Measurements from ENCODE around the gene ZXDA. TPM values are rescaled to one million over a fixed set of nuclear protein-coding genes. Genes with fewer than 3 reads are reported as not detected.

ZXDA gene
- total RNA-seq, 1 experiment from 2014 or later: not detected

- H3K79me2 ChIP-seq (ENCODE audit: insufficient read depth, low read length): no peaks in the 10 kb centered on the region
- H2AK5ac ChIP-seq (ENCODE audit: insufficient read length, low read length): no peak overlapping the region
- peaks cover 96% of the 10 kb centered on the region in 2 experiments for H3K9me3 Mint-ChIP-seq
- no peak overlapping the region for H2AFZ ChIP-seq (ENCODE audit: low read length)
- no peak overlapping the region for H3T11ph ChIP-seq (ENCODE audit: low read length)
- TF ChIP-seq, protein P1, sequence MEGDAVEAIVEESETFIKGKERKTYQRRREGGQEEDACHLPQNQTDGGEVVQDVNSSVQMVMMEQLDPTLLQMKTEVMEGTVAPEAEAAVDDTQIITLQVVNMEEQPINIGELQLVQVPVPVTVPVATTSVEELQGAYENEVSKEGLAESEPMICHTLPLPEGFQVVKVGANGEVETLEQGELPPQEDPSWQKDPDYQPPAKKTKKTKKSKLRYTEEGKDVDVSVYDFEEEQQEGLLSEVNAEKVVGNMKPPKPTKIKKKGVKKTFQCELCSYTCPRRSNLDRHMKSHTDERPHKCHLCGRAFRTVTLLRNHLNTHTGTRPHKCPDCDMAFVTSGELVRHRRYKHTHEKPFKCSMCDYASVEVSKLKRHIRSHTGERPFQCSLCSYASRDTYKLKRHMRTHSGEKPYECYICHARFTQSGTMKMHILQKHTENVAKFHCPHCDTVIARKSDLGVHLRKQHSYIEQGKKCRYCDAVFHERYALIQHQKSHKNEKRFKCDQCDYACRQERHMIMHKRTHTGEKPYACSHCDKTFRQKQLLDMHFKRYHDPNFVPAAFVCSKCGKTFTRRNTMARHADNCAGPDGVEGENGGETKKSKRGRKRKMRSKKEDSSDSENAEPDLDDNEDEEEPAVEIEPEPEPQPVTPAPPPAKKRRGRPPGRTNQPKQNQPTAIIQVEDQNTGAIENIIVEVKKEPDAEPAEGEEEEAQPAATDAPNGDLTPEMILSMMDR (conservative IDR thresholded peaks at IDR 0.05): no peak
- no peaks in the 10 kb centered on the region for H3K27me3 ChIP-seq (ENCODE audit: insufficient read depth, low read length)
- H3K4me3 Mint-ChIP-seq: no peak overlapping the region
- H3K56ac ChIP-seq (ENCODE audit: insufficient read length, low read depth, low read length): no peak overlapping the region
- H3K4me1 Mint-ChIP-seq: no peaks in the 10 kb centered on the region
- DNase-seq: no peak
- H3K79me1 ChIP-seq (ENCODE audit: insufficient read depth, low read depth, low read length, poor library complexity, severe bottlenecking): no peaks in the 10 kb centered on the region
- H3K27me3 Mint-ChIP-seq (ENCODE audit: low read depth): peaks cover 1% of the 10 kb centered on the region; the same call in 1 of the 2 replicates
- H3K4me1 ChIP-seq (ENCODE audit: insufficient read depth, low read length): no peaks in the 10 kb centered on the region
- H2BK120ac ChIP-seq (ENCODE audit: low read depth, low read length, poor library complexity, severe bottlenecking): no peak overlapping the region
- H2BK15ac ChIP-seq (ENCODE audit: low read depth, low read length): no peak overlapping the region
- no peaks in the 10 kb centered on the region for H3K23me2 ChIP-seq (ENCODE audit: insufficient read length, low read depth, low read length, poor library complexity, severe bottlenecking)
- no peak overlapping the region for H3K27ac ChIP-seq (ENCODE audit: insufficient read length, low read depth, low read length)
- H3K27ac Mint-ChIP-seq: no peak overlapping the region
- peaks cover 0 to 30% (median 9%) of the 10 kb centered on the region in 3 experiments; a peak in 5 of 7 replicates for H3K36me3 Mint-ChIP-seq (ENCODE audit: insufficient read depth in 1 of 3, low read depth in 3 of 3)
- H3K14ac ChIP-seq (ENCODE audit: insufficient read depth, low read length): no peak overlapping the region
- H2BK5ac ChIP-seq (ENCODE audit: insufficient read length, low read length): no peak overlapping the region
- H3K4ac ChIP-seq (ENCODE audit: low read depth, low read length): no peak overlapping the region
- H3K9ac ChIP-seq (ENCODE audit: extremely low read depth, insufficient read length, low read length): no peak overlapping the region
- no peak overlapping the region for H4K5ac ChIP-seq (ENCODE audit: insufficient read length, low read depth, low read length)
- H3K9me3 ChIP-seq (ENCODE audit: control insufficient read depth, low read depth, low read length): peaks cover 43% of the 10 kb centered on the region
- no peak overlapping the region for H2BK12ac ChIP-seq (ENCODE audit: insufficient read length, low read depth, low read length)
- H4K20me1 ChIP-seq (ENCODE audit: control insufficient read depth, insufficient read depth, insufficient read length): no peaks in the 10 kb centered on the region
- H2BK20ac ChIP-seq (ENCODE audit: low read depth, low read length, poor library complexity, severe bottlenecking): no peak overlapping the region
- WGBS (ENCODE audit: extremely low coverage, insufficient read length, low lambda C conversion rate): no CpG with 5 or more reads among the region's 6 CpGs
- H4K91ac ChIP-seq (ENCODE audit: insufficient read length, low read depth, low read length): no peak overlapping the region
- H3K23ac ChIP-seq (ENCODE audit: insufficient read length, low read depth, low read length): no peak overlapping the region
- no peak overlapping the region for H4K8ac ChIP-seq (replicated peaks; ENCODE audit: insufficient read length, low read depth, low read length)
- H3K4me2 ChIP-seq (ENCODE audit: insufficient read depth, insufficient read length, low read length): no peak overlapping the region
- no peak overlapping the region for H3K18ac ChIP-seq (ENCODE audit: insufficient read length, low read depth, low read length)
These were observed 38.8 kb downstream of the ZXDA start for GRCh38 chrX:57871463-57871862.

Other genes starting within 250 kb of the ZXDA start
- gene NLRP2B, start 230.2 kb downstream of the ZXDA start, total RNA-seq (2021): not detected in 2 replicates

All from H9 (cell line).